Activated T-cell treated with anti-CD3 and anti-CD28 coated beads, Interleukin-2, amount 50 U/mL, for 4 hours (primary cell): Measurements from ENCODE around the gene NPHP4. TPM values are rescaled to one million over a fixed set of nuclear protein-coding genes. Genes with fewer than 3 reads are reported as not detected.
A peak's percentile ranks its signal among the peaks of the same experiment; 100 is the strongest.

Experiments
- ATAC-seq, 2 donors: fragments of 200-7000 bp; cut with Tn5 transposase; one replicate each; pipeline ENCODE4 v1.10.0; 2021
- DNase-seq: peaks from one replicate; pipeline ENCODE4 v3.0.0-alpha.2; 2020
- H3K27me3 Mint-ChIP-seq: one replicate; pipeline ENCODE4 v1.8.0; 2021; ENCODE audit warnings: low read depth, mixed read lengths
- H3K36me3 Mint-ChIP-seq: one replicate; pipeline ENCODE4 v1.8.0; 2022; ENCODE audit warnings: mixed read lengths; ENCODE audit not compliant: insufficient read depth
- H3K4me1 Mint-ChIP-seq: one replicate; pipeline ENCODE4 v1.8.0; 2021; ENCODE audit warnings: low read depth, mixed read lengths
- H3K4me3 Mint-ChIP-seq: one replicate; pipeline ENCODE4 v1.8.0; 2021; ENCODE audit warnings: mild to moderate bottlenecking, moderate library complexity, mixed read lengths
- H3K9me3 Mint-ChIP-seq: one replicate; pipeline ENCODE4 v1.8.0; 2021; ENCODE audit warnings: mixed read lengths
- total RNA-seq, 3 donors: library from RNA; stranded (reverse); gene quantifications; one replicate each; pipeline ENCODE4 v1.2.1, GENCODE V29; 2021

The NPHP4 gene
- total RNA-seq, 3 donors from 2014 or later = 7.0 to 9.3 (median 7.1) TPM

DNA sequence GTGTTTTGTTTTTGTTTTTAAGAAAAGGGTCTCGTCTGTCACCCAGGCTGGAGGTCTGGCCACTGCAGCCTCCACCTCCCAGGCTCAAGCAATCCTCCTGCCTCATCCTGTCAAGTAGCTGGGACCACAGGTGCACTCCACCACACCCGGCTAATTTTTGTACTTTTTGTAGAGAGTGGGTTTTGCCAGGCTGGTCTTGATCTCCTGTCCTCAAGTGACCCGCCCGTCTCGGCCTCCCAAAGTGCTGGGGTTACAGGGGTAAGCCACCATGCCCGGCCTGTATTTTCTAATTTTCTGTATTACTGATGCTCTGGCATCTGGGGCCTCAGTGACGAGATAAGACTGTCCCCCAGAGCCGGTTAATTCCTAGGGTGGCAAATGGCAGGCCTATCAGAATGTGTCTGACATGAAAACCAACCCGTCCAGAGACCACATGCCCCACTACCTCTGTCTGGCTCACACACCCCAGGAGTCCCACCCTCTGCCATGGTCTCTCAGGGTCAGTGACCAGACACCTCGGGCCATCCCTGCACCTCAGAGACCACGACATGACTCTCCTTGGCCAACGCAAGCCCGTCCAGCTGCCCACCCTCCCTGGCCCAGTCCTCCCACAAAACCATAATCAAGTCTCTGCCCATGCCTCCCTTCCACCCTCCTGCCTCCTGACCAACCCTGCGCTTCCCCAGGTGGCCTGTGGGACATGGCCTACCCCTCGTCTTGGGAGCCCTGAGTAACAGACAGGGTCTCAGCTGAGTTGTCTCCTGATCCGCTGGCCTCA lies 12.5 kb downstream of the NPHP4 start:
- H3K27me3 Mint-ChIP-seq = no peaks in the 10 kb centered on the region
- no peak for ATAC-seq
- H3K4me3 Mint-ChIP-seq = no peak overlapping the region
- peaks cover 1% of the 10 kb centered on the region for H3K36me3 Mint-ChIP-seq
- H3K4me1 Mint-ChIP-seq = peaks cover 10% of the 10 kb centered on the region
- DNase-seq = no peak
- H3K9me3 Mint-ChIP-seq = no peaks in the 10 kb centered on the region

DNA sequence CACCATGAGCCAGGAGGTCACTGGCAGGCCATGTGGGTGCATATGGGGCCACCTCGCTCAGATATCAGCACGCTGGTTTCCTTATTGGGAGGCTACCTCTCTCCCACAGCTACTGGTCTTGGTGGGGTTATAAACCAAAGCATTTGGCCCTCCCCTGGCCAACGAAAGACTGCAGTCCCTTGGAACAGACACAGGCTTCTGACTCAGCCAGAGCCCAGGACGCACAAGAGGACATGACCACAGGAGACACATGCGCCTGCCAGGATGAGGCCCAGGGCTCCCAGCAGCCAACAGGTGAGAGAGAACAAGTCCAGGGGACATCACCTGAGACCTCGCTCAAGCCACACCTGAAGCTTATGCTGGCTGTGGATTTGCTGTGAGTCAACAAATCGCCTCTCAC lies 13.8 kb downstream of the NPHP4 start:
- no peaks in the 10 kb centered on the region for H3K9me3 Mint-ChIP-seq
- DNase-seq = no peak
- H3K27me3 Mint-ChIP-seq = no peaks in the 10 kb centered on the region
- H3K4me3 Mint-ChIP-seq = no peak overlapping the region
- H3K36me3 Mint-ChIP-seq = peaks cover 1% of the 10 kb centered on the region
- peaks cover 10% of the 10 kb centered on the region for H3K4me1 Mint-ChIP-seq
- ATAC-seq = no peak

DNA sequence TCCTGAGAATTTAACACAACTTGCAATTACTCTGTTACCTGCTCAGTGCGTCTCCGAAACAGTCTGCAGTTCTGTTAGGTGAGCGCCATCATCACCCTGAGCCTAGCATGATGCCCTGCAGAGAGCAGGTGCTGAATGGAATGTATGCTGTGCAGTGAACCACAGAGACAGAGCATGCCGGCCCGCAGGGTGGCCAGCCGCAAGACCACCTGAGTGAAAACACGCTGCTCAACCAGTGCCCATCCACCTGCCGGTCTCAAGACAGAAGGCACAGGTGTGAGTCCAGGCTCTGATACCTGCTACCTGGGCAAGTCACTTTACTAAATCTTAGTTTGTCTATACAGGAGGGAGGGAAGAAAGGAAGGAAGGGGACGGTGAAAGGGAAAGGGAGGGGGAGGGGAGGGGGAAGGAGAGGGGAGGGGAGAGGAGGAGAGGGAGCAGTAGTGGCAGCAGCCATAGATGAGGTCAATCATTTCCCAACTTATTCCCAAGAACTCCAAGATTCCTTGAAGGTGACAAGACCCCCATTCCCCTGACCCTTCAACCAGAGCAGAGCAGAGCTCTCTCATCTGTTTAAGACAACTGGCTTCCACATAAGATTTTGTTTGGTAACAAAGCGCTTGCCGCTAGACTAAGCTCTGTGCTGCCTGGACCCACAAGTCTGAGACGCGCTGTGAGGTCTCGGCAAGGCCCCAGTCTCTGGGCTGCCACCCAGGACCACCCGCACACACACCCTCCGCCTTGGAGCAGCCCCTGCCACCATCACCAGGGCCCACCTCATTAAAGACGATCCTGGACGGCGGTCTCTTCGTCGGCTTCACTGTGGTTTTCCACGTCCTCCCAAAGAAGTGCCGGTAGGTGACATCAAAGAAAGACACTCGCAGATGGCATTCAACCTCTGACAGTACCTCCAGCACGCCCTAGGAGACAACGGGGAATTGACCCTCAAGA lies 14.5 kb downstream of the NPHP4 start:
- Mint-ChIP-seq H3K27me3 (no peaks in the 10 kb centered on the region), H3K36me3 (peaks cover 1% of the 10 kb centered on the region), H3K4me1 (peaks cover 10% of the 10 kb centered on the region), H3K4me3 (no peak overlapping the region), H3K9me3 (no peaks in the 10 kb centered on the region)
- no peak for DNase-seq
- no peak for ATAC-seq

DNA sequence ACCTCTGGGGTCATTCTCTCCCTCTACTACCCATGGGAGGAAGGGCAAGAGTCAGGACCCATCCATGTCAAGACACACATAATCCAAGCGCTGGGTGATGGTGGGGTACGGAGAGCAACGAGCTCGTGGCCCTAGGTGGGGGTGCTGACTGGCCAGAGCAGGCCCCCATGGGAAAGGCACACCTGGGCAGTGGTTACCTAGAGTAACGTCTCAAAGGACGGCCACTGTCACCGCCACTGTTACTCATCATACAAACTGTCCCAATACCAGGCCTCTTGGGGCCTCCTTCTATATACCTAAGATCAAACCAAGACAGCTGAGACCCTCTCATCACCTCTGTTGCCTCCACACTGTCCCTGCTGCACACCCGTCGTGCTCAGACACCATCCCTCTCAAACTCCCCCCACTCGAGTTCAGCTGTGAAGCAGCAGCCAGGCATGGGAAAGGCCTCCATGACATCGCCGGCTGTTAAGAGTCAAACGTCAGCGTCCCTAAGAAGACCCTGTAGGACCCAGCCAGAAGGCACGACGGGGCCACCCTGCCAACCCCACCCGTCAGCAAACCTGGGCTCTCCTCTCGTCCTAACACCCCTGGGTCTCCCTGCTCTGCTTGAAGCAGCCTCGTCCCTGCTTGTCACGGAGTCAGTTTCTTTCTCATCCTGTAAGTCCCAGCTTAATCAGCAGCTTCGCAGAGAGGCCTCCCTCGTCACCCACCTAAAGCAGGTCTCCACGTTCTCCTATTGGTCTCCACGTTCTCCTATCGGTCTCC lies 15.3 kb downstream of the NPHP4 start:
- ATAC-seq (no peak), DNase-seq (no peak)
- H3K4me3 Mint-ChIP-seq = no peak overlapping the region
- no peaks in the 10 kb centered on the region for H3K9me3 Mint-ChIP-seq
- no peaks in the 10 kb centered on the region for H3K36me3 Mint-ChIP-seq
- no peaks in the 10 kb centered on the region for H3K27me3 Mint-ChIP-seq
- H3K4me1 Mint-ChIP-seq = peaks cover 10% of the 10 kb centered on the region

DNA sequence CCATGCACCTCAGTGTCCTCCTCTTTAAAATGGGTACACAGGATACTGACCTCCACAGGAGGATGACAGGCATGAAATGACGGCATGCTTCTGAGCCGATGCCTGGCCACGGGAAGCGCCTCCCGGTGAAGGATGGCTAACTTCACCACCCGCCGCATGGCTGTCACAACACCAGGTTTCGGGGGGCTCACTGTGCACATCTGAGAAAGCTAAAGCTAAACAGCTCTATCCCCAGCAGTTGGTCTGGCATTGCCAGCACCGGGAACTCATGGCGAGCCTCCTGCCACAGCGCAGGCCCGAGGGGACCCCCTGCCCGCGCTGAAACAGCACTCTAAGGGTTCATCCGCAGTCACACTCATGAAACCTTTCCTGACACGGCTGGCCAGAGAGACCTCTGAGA lies 16.0 kb downstream of the NPHP4 start:
- H3K4me3 Mint-ChIP-seq = no peak overlapping the region
- ATAC-seq (no peak), DNase-seq (no peak)
- H3K36me3 Mint-ChIP-seq = no peaks in the 10 kb centered on the region
- H3K27me3 Mint-ChIP-seq = no peaks in the 10 kb centered on the region
- peaks cover 10% of the 10 kb centered on the region for H3K4me1 Mint-ChIP-seq
- H3K9me3 Mint-ChIP-seq = no peaks in the 10 kb centered on the region

DNA sequence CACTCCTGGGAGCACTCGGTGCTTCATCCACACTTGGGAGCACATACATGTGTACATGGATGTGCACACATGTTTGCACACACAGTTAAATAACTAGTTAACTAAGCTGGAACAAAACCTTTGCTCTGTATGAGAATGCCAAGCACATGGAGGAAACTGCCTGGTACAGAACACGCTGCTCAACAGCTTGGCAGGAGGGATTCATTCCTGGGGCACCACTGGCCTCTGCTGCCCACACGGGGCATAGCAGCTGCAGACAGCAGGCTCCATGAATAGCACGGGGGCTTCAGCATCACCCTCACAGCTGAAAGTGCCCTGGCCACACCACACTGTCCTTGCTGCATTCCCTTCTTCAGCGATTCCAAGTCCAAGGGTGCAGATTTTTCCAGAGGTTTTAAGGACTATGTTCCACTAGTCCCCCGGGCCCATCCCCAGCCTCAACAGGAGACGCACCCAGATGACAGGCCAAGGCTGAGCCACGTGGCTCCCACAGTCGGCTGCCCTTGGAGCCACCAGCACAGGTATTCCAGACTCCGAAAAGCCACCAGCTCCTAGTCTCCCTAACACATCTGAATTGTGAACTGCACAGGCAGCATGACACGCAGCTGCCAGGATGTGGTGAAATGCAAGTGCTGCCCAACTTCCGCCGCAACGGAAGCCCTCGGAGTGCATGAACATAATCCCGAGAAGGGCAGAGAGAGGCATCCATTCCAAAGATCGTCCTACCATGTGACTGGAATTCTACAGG lies 16.9 kb downstream of the NPHP4 start:
- H3K4me3 Mint-ChIP-seq = peak overlapping the region; percentile 19
- peak in 1 of 2 donors; percentile 83 for ATAC-seq

DNA sequence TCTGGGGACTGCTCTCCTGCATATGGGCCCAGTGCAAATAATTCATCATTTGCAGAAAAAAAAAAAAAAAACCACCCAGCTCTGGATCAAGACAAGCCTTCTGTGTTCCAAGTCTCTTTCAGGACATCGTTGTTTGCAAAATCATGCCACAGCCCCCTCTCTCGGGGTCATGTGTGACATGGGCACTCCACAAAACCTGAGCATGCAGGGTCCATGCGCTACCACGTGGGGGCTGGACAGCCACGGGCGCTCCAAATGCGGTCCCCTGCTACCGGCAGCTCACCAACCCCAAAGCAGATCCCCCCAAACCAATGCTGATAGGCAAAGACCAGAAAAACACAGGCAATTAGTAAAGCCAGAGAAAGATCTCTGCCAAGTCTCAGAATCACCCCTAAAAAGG lies 17.6 kb downstream of the NPHP4 start:
- no peak overlapping the region for H3K4me3 Mint-ChIP-seq
- H3K9me3 Mint-ChIP-seq = no peaks in the 10 kb centered on the region
- H3K4me1 Mint-ChIP-seq = peaks cover 8% of the 10 kb centered on the region
- H3K27me3 Mint-ChIP-seq = no peaks in the 10 kb centered on the region
- ATAC-seq (no peak), DNase-seq (no peak)
- peaks cover 4% of the 10 kb centered on the region for H3K36me3 Mint-ChIP-seq

More for the DNA sequence above, 16.9 kb downstream of the NPHP4 start:
- DNase-seq = no peak
- Mint-ChIP-seq H3K36me3 (peaks cover 4% of the 10 kb centered on the region), H3K9me3 (no peaks in the 10 kb centered on the region), H3K4me1 (peaks cover 9% of the 10 kb centered on the region), H3K27me3 (no peaks in the 10 kb centered on the region)

DNA sequence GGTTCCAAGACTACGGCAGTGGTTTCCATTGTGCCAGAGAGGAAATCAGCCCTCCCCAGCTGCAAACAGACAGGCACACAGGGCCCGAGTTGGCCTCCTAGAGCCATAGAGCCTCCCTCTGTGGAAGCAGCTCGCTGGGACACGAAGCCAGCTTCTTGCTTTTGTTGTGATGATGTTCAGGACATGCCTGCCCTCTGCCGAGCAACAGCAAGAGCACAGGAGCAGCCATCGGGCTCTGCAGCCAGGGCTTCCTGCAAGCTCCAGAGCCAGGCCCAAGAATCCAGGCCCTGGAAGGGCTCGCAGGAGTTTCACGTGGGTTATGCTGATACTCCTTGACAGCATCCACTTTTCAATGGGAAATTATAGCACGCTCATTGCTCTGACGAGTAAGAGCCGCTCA lies 18.5 kb downstream of the NPHP4 start:
- Mint-ChIP-seq H3K36me3 (peaks cover 4% of the 10 kb centered on the region), H3K4me3 (no peak overlapping the region), H3K27me3 (no peaks in the 10 kb centered on the region), H3K9me3 (no peaks in the 10 kb centered on the region), H3K4me1 (peaks cover 8% of the 10 kb centered on the region)
- ATAC-seq (no peak), DNase-seq (no peak)

DNA sequence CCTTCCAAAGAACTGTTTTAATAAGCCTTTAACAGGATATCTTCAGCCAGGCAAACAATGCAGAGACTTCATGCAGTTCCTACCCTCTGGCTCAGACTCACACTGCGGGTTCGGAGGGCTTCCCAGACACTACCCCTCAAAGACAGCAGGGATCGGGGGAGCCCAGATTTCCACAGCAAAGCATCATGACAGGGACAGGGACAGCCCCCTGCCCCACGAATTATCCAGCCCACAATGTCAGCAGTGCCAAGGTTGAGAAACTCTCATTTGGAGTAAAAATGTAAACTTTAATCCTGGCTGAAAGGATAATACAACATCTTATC lies 20.1 kb downstream of the NPHP4 start:
- Mint-ChIP-seq H3K36me3 (peaks cover 4% of the 10 kb centered on the region), H3K9me3 (no peaks in the 10 kb centered on the region), H3K4me1 (peaks cover 2% of the 10 kb centered on the region), H3K4me3 (no peak overlapping the region), H3K27me3 (no peaks in the 10 kb centered on the region)
- no peak for DNase-seq
- ATAC-seq = no peak

DNA sequence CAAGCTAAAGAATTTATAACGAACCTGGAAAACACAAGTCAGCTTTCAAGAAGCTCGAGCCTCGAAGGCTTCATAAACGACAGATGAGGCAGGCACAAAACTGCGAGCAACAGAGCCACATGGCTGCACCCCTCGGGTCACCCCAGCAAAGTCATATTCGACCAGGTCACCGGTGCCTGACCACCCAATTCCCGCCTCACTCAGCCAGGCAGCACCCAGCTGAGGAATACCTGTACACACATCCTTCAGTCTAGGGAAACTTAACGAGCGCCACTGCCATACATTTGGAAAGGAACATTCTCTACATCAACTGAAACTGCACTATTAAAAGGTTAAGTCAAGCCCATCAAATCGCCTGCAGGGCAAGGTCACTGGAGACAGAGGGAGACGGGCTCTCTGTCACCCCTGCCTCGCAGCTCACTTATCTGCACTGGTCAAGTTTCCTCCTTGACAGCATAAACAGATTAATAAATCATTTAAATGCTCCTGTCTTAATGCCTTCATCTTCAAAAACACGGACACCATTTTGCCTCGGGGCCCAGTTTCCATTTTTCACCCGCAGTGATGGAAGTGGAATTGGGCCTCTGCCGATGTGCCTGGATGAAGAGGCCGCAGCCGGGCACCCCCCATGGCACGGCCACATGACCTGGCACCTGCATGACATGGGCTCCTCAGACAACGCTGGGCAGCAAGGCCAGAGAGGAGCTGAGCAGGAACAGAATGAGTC lies 20.6 kb downstream of the NPHP4 start:
- no peak for DNase-seq
- ATAC-seq = no peak
- H3K36me3 Mint-ChIP-seq = peaks cover 4% of the 10 kb centered on the region
- H3K4me3 Mint-ChIP-seq = no peak overlapping the region
- H3K4me1 Mint-ChIP-seq = no peaks in the 10 kb centered on the region
- no peaks in the 10 kb centered on the region for H3K27me3 Mint-ChIP-seq
- H3K9me3 Mint-ChIP-seq = no peaks in the 10 kb centered on the region

DNA sequence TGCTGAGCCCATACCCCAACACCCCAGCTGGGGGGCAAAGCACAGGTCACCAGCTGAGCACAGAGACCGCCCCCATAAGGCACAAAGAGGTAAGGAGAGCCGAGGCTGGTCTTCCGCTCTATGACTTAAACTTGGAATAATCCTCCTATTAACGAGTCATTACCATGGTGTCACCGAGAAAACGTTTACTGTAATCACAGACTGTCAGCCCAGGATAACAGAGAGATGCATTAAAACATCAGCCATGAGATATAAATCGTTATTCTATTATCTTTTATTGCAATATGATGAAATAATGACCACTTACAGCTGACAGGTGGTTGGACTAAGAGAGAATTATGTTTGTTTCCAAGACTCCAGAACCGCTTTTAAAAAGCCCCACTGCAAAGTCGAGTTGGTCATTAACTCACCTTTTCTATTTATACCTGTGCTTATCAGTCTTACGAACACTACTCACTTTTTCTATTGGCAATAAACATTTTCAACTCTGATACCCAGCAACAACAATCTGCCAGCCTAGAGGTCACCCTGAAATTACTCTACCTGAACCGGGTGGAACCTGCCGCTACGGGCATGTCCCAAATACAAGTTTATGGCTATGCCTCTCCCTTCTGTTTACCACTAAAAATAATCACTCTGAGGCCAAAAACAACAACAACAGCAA lies 21.5 kb downstream of the NPHP4 start:
- H3K9me3 Mint-ChIP-seq = no peaks in the 10 kb centered on the region
- DNase-seq (no peak), ATAC-seq (no peak)
- H3K4me3 Mint-ChIP-seq = no peak overlapping the region
- H3K27me3 Mint-ChIP-seq = no peaks in the 10 kb centered on the region
- no peaks in the 10 kb centered on the region for H3K4me1 Mint-ChIP-seq
- H3K36me3 Mint-ChIP-seq = peaks cover 7% of the 10 kb centered on the region

DNA sequence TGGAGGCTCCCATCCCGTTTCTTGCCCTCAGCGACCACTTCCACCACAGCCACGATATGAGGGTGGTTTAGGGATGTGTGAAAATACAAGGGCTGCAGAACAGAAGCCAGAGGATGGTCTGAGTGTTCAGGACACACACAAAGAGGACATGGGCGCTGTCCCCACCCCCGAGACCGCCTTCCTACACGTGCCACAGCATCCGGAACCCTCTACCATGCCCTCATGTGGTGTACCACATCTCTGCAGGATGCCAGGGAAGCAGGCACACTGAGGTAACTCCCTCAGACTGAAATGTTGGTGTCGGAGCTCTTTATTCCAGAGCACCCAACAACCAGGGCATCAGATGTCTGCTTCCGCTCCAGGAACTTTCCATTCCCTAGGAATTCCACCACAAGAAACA lies 23.1 kb downstream of the NPHP4 start:
- no peak for ATAC-seq
- H3K27me3 Mint-ChIP-seq = no peaks in the 10 kb centered on the region

DNA sequence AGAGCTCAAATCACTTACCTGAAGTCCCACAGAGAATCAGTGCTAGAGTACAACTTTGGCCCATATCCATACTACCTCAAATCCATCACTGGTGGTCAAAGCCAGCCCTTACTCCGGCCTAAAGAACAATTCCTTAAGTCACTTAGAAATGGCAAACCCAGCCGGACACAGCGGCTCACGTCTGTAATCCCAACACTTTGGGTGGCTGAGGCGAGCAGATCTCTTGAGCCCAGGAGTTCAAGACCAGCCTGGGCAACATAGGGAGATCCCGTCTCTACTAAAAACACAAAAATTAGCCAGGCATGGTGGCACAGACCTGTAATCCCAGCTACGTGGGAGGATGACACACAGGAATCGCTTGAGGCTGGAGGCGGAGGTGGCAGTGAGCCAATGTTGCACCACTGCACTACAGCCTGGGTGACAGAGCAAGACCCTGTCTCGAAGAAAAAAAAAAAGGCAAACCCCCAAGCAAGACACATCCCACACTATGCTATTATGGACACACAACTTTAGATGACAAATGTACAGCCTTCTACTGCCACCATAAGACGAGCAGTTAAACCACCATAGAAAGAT lies 24.0 kb downstream of the NPHP4 start:
- peaks cover 7% of the 10 kb centered on the region for H3K36me3 Mint-ChIP-seq
- DNase-seq (no peak), ATAC-seq (no peak)
- no peak overlapping the region for H3K4me3 Mint-ChIP-seq
- no peaks in the 10 kb centered on the region for H3K9me3 Mint-ChIP-seq
- no peaks in the 10 kb centered on the region for H3K4me1 Mint-ChIP-seq
- H3K27me3 Mint-ChIP-seq = no peaks in the 10 kb centered on the region

More for the DNA sequence above, 23.1 kb downstream of the NPHP4 start:
- Mint-ChIP-seq H3K4me1 (no peaks in the 10 kb centered on the region), H3K9me3 (no peaks in the 10 kb centered on the region), H3K36me3 (peaks cover 7% of the 10 kb centered on the region), H3K4me3 (no peak overlapping the region)
- DNase-seq = no peak
